Gastroesophageal sphincter (tissue), 3 donors: ENCODE results near the gene SYTL3.

Source experiments
- EP300 ChIP-seq: sonication (generic); formaldehyde crosslinking; IDR thresholded peaks from one replicate; pipeline ENCODE4 v1.6.1; 2017; ENCODE audit warnings: antibody characterized with exemption, mild to moderate bottlenecking
- POLR2A ChIP-seq, 2 donors: fragments of 450-650 bp; IDR thresholded peaks; one replicate each; pipeline ENCODE4 v1.6.1; 2017; ENCODE audit warnings: antibody characterized with exemption in 2 of 2, mild to moderate bottlenecking in 2 of 2, moderate library complexity in 1 of 2
- POLR2AphosphoS5 ChIP-seq: sonication (generic); formaldehyde crosslinking; IDR thresholded peaks from one replicate; pipeline ENCODE4 v1.6.1; 2017; ENCODE audit warnings: antibody characterized with exemption
- TF ChIP-seq, protein P1 (sequence below), 4 experiments: fragments of 200-600 bp in 2 of 4; fragments of 450-650 bp in 2 of 4; sonication (generic) in 1 of 4; IDR thresholded peaks; one replicate each; pipeline ENCODE4 v1.5.1; 2017 to 2019; ENCODE audit warnings: antibody characterized with exemption in 4 of 4, mild to moderate bottlenecking in 2 of 4, moderate library complexity in 2 of 4

DNA sequence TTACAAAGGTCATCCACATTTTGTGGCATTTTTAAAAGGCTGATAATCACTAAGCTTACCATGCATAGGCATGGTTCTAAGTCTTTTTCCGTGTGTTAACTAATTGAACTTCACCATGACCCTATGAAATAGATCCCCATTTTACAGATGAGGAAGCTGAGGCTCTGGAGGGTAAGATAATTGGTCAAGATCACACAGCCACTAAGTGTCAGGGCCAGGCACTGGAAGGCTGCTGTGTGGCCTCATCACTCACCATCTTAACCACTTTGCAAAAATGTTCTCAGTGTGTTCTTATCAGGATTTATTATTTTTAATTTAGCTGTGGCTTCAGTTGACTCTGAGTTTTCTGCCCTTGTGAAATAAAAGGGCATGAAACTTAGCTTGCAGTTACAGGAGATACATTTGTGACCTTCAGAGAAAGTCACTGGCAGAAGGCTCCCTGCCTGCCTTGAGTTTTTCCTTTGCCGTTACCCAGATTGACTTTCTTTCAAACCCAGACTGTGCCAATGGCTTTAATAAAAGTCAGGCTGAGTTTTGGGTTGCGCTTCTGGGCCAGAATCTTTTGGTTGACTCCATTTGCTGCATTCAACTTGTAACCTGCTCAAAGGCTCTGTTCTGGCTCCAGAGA is 87.3 kb downstream of the SYTL3 start:
- TF ChIP-seq, protein P1, sequence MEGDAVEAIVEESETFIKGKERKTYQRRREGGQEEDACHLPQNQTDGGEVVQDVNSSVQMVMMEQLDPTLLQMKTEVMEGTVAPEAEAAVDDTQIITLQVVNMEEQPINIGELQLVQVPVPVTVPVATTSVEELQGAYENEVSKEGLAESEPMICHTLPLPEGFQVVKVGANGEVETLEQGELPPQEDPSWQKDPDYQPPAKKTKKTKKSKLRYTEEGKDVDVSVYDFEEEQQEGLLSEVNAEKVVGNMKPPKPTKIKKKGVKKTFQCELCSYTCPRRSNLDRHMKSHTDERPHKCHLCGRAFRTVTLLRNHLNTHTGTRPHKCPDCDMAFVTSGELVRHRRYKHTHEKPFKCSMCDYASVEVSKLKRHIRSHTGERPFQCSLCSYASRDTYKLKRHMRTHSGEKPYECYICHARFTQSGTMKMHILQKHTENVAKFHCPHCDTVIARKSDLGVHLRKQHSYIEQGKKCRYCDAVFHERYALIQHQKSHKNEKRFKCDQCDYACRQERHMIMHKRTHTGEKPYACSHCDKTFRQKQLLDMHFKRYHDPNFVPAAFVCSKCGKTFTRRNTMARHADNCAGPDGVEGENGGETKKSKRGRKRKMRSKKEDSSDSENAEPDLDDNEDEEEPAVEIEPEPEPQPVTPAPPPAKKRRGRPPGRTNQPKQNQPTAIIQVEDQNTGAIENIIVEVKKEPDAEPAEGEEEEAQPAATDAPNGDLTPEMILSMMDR (IDR thresholded peaks at IDR 0.05): no peak
- TF ChIP-seq POLR2AphosphoS5 (no peak), EP300 (no peak), POLR2A (IDR thresholded peaks at IDR 0.05) (no peak)
